Measurements from ENCODE around the gene CDK14.

The CDK14 gene

GRCh38 chr7:90857603-90858002 lies 261.5 kb downstream of the CDK14 start:
- DNase-seq: no peak

- no peak for DNase-seq
Measured at GRCh38 chr7:90858546-90858945, 262.4 kb downstream of the CDK14 start.

- no peak for DNase-seq
Measured at GRCh38 chr7:90859521-90859920, 263.4 kb downstream of the CDK14 start.

GRCh38 chr7:90864088-90864487 lies 268.0 kb downstream of the CDK14 start:
- DNase-seq: no peak

GRCh38 chr7:90869335-90869734 lies 273.2 kb downstream of the CDK14 start:
- no peak for DNase-seq

GRCh38 chr7:90876701-90877100 lies 280.6 kb downstream of the CDK14 start:
- DNase-seq: no peak

GRCh38 chr7:90877201-90877600 lies 281.1 kb downstream of the CDK14 start:
- DNase-seq: no peak

GRCh38 chr7:90879924-90880323 lies 283.8 kb downstream of the CDK14 start:
- no peak for DNase-seq

- no peak for DNase-seq
Measured at GRCh38 chr7:90886416-90886815, 290.3 kb downstream of the CDK14 start.

GRCh38 chr7:90889210-90889609 lies 293.1 kb downstream of the CDK14 start:
- no peak for DNase-seq

GRCh38 chr7:90889644-90890043 lies 293.5 kb downstream of the CDK14 start:
- no peak for DNase-seq

GRCh38 chr7:90891529-90891928 lies 295.4 kb downstream of the CDK14 start:
- DNase-seq: no peak

- DNase-seq: no peak
Measured at GRCh38 chr7:90892213-90892612, 296.1 kb downstream of the CDK14 start.

- DNase-seq: no peak
Measured at GRCh38 chr7:90894122-90894521, 298.0 kb downstream of the CDK14 start.

GRCh38 chr7:90896458-90896857 lies 300.3 kb downstream of the CDK14 start:
- DNase-seq: no peak

GRCh38 chr7:90897961-90898469 lies 301.9 kb downstream of the CDK14 start:
- no peak for DNase-seq

GRCh38 chr7:90900628-90901356 lies 304.7 kb downstream of the CDK14 start:
- no peak for DNase-seq

GRCh38 chr7:90903841-90904240 lies 307.7 kb downstream of the CDK14 start:
- no peak for DNase-seq

- no peak for DNase-seq
Measured at GRCh38 chr7:90910136-90910535, 314.0 kb downstream of the CDK14 start.

GRCh38 chr7:90916319-90916718 lies 320.2 kb downstream of the CDK14 start:
- no peak for DNase-seq

GRCh38 chr7:90917539-90917938 lies 321.4 kb downstream of the CDK14 start:
- no peak for DNase-seq

GRCh38 chr7:90918303-90918702 lies 322.2 kb downstream of the CDK14 start:
- DNase-seq: no peak

- no peak for DNase-seq
Measured at GRCh38 chr7:90919816-90920215, 323.7 kb downstream of the CDK14 start.

- no peak for DNase-seq
Measured at GRCh38 chr7:90920336-90920735, 324.2 kb downstream of the CDK14 start.

- DNase-seq: no peak
Measured at GRCh38 chr7:90923541-90923997, 327.4 kb downstream of the CDK14 start.
